Body of pancreas (tissue), 4 donors: ENCODE data around the gene ZBTB24.

Experiments used
- POLR2A ChIP-seq, 3 donors: fragments of 450-650 bp; IDR thresholded peaks; one replicate each; pipeline ENCODE4 v1.6.1; 2016; ENCODE audit warnings: antibody characterized with exemption in 3 of 3, mild to moderate bottlenecking in 2 of 3
- TF ChIP-seq, protein P1 (sequence below), 7 experiments: fragments of 450-650 bp in 4 of 7; fragments of 200-600 bp in 3 of 7; sonication (generic) in 3 of 7; IDR thresholded peaks; one replicate each; pipeline ENCODE4 v1.5.1; 2016 to 2019; ENCODE audit warnings: antibody characterized with exemption in 7 of 7

DNA sequence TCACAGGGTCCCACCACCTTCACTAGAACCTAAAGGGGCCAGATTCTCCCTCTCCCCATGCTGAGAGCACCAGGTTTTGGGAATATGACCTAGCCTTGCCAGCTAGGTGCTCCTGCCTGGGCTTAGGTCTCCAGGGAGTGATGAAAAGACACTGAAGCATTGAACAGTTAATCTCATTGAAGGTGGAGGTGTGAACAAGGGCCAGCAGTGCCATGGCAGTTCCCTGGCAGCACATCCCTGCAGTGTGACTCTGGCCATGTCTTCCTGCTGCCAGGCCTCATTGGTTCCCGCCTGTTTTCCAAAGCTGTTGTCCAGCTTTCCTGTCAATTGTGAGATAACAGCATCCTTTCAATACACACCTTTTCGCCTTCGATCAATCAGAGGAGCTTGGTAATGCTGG lies 53.5 kb downstream of the ZBTB24 start:
- TF ChIP-seq, protein P1, sequence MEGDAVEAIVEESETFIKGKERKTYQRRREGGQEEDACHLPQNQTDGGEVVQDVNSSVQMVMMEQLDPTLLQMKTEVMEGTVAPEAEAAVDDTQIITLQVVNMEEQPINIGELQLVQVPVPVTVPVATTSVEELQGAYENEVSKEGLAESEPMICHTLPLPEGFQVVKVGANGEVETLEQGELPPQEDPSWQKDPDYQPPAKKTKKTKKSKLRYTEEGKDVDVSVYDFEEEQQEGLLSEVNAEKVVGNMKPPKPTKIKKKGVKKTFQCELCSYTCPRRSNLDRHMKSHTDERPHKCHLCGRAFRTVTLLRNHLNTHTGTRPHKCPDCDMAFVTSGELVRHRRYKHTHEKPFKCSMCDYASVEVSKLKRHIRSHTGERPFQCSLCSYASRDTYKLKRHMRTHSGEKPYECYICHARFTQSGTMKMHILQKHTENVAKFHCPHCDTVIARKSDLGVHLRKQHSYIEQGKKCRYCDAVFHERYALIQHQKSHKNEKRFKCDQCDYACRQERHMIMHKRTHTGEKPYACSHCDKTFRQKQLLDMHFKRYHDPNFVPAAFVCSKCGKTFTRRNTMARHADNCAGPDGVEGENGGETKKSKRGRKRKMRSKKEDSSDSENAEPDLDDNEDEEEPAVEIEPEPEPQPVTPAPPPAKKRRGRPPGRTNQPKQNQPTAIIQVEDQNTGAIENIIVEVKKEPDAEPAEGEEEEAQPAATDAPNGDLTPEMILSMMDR (IDR thresholded peaks at IDR 0.05), result no peak
- TF ChIP-seq POLR2A (IDR thresholded peaks at IDR 0.05), result no peak
